Fibroblast of villous mesenchyme (primary cell): ENCODE measurements around the gene RRAGD. TPM values are rescaled to one million over a fixed set of nuclear protein-coding genes. Genes with fewer than 3 reads are reported as not detected.
A peak's percentile ranks its signal among the peaks of the same experiment; 100 is the strongest.

ENCODE experiments used
- DNase-seq: peaks from one replicate; pipeline ENCODE4 v3.0.0-alpha.2; 2010; ENCODE audit warnings: low read depth
- H3K4me3 ChIP-seq: 2 replicates; pipeline ENCODE4 v1.5.1; 2011; ENCODE audit warnings: low read depth, mild to moderate bottlenecking, low read length
- total RNA-seq: library from RNA; depleted of rRNA; stranded (reverse); fragments of >200 nt; gene quantifications from 2 replicates; pipeline ENCODE4 v1.2.3, GENCODE V29; 2012
- TF ChIP-seq, protein P1 (sequence below): IDR thresholded peaks from 2 replicates; pipeline ENCODE4 v1.5.1; 2012; ENCODE audit warnings: low read depth, mild to moderate bottlenecking, low read length; ENCODE audit not compliant: insufficient read depth

The RRAGD gene
- total RNA-seq, 1 donor = under 0.01 TPM

- H3K4me3 ChIP-seq = no peak overlapping the region
- DNase-seq = no peak
- TF ChIP-seq, protein P1, sequence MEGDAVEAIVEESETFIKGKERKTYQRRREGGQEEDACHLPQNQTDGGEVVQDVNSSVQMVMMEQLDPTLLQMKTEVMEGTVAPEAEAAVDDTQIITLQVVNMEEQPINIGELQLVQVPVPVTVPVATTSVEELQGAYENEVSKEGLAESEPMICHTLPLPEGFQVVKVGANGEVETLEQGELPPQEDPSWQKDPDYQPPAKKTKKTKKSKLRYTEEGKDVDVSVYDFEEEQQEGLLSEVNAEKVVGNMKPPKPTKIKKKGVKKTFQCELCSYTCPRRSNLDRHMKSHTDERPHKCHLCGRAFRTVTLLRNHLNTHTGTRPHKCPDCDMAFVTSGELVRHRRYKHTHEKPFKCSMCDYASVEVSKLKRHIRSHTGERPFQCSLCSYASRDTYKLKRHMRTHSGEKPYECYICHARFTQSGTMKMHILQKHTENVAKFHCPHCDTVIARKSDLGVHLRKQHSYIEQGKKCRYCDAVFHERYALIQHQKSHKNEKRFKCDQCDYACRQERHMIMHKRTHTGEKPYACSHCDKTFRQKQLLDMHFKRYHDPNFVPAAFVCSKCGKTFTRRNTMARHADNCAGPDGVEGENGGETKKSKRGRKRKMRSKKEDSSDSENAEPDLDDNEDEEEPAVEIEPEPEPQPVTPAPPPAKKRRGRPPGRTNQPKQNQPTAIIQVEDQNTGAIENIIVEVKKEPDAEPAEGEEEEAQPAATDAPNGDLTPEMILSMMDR = no peak
Measured at GRCh38 chr6:89434150-89434499, 22.1 kb upstream of the RRAGD start.

- TF ChIP-seq, protein P1 = no peak
- H3K4me3 ChIP-seq = peak overlapping the region; percentile 57
- DNase-seq = no peak
Measured at GRCh38 chr6:89433252-89434149, 21.4 kb upstream of the RRAGD start.

- DNase-seq = peak; percentile 18
- H3K4me3 ChIP-seq = peak within 1 kb of the TSS; percentile 57
- TF ChIP-seq, protein P1 = peak; percentile 74
Measured at GRCh38 chr6:89432875-89433251, 20.8 kb upstream of the RRAGD start, which contains the start of gene ANKRD6. TSS of gene ANKRD6 (plus strand) at chr6:89433152. CDS start at chr6:89566977, 133,825 bp downstream.

GRCh38 chr6:89430201-89430962 is 18.3 kb upstream of the RRAGD start:
- DNase-seq = no peak
- TF ChIP-seq, protein P1 = no peak
- H3K4me3 ChIP-seq = no peak overlapping the region

- H3K4me3 ChIP-seq = no peak overlapping the region
- no peak for DNase-seq
- TF ChIP-seq, protein P1 = no peak
Measured at GRCh38 chr6:89416796-89417195, 4.7 kb upstream of the RRAGD start.

GRCh38 chr6:89415185-89415584 is 3.1 kb upstream of the RRAGD start:
- DNase-seq = no peak
- TF ChIP-seq, protein P1 = no peak
- H3K4me3 ChIP-seq = no peak overlapping the region
